PC-3 (cell line): ENCODE results near the gene ZCCHC24. TPM values are rescaled to one million over a fixed set of nuclear protein-coding genes. Genes with fewer than 3 reads are reported as not detected.

ENCODE experiments used
- ATAC-seq: fragments of 200-7000 bp; cut with Tn5 transposase; 2 replicates; pipeline ENCODE4 v1.9.1; 2020; ENCODE audit warnings: mild to moderate bottlenecking, moderate library complexity
- BruUV-seq: library from RNA; stranded (reverse); fragments of 400-500 nt; replicated peaks from 2 replicates; lab custom pipeline; 2021; lab: Mats Ljungman, UMichigan
- CTCF ChIA-PET: fragments of 300-600 bp; sonication (Branson Sonifier 250); formaldehyde crosslinking; loops from one replicate; lab custom pipeline; 2022; ENCODE audit warnings: antibody characterized with exemption; lab: Charles Lee
- POLR2A ChIA-PET: fragments of 300-600 bp; sonication (Branson Sonifier 250); formaldehyde crosslinking; loops from one replicate; lab custom pipeline; 2022; ENCODE audit warnings: antibody characterized with exemption; ENCODE audit not compliant: unreplicated experiment; lab: Charles Lee
- DNase-seq: peaks from one replicate; pipeline ENCODE4 v3.0.0-alpha.2; 2015
- H2AFZ ChIP-seq: fragments of 300-600 bp; sonication (generic); 2 replicates; pipeline ENCODE4 v1.6.0; 2016; ENCODE audit warnings: antibody characterized with exemption, low read length
- H3F3A ChIP-seq: fragments of 300-600 bp; sonication (generic); one replicate; pipeline ENCODE4 v1.6.0; 2017; ENCODE audit warnings: antibody characterized with exemption, low read length, control low read depth, mild to moderate bottlenecking; ENCODE audit not compliant: unreplicated experiment
- H3K27ac ChIP-seq: fragments of 300-600 bp; sonication (generic); 2 replicates; pipeline ENCODE4 v1.5.1; 2016; ENCODE audit warnings: mild to moderate bottlenecking, low read length
- H3K27me3 ChIP-seq: fragments of 300-600 bp; sonication (generic); 2 replicates; pipeline ENCODE4 v1.6.1; 2016; ENCODE audit warnings: low read length, mixed read lengths
- H3K36me3 ChIP-seq: fragments of 300-600 bp; sonication (generic); 2 replicates; pipeline ENCODE4 v1.6.1; 2016; ENCODE audit warnings: low read depth, mixed run types, low read length, mixed read lengths
- H3K4me1 ChIP-seq: fragments of 300-600 bp; sonication (generic); 2 replicates; pipeline ENCODE4 v1.5.1; 2016; ENCODE audit warnings: low read length; ENCODE audit not compliant: insufficient read depth
- H3K4me2 ChIP-seq: fragments of 300-600 bp; sonication (generic); 2 replicates; pipeline ENCODE4 v1.6.0; 2016; ENCODE audit warnings: low read length
- H3K4me3 ChIP-seq: fragments of 300-600 bp; sonication (generic); 2 replicates; pipeline ENCODE4 v1.5.1; 2016; ENCODE audit warnings: mild to moderate bottlenecking, low read length, mixed read lengths
- H3K79me2 ChIP-seq: fragments of 300-600 bp; sonication (generic); 2 replicates; pipeline ENCODE4 v1.6.1; 2017; ENCODE audit warnings: low read length, mixed read lengths
- H3K9ac ChIP-seq: fragments of 300-600 bp; sonication (generic); 2 replicates; pipeline ENCODE4 v1.6.0; 2016; ENCODE audit warnings: mild to moderate bottlenecking, low read length
- H3K9me2 ChIP-seq: fragments of 300-600 bp; sonication (generic); replicated peaks from 2 replicates; pipeline ENCODE4 v1.6.1; 2016; ENCODE audit warnings: mixed run types, low read length, mixed read lengths
- H3K9me3 ChIP-seq: fragments of 300-600 bp; sonication (generic); 2 replicates; pipeline ENCODE4 v1.6.1; 2016; ENCODE audit warnings: low read length, mixed read lengths
- H4K20me1 ChIP-seq: fragments of 300-600 bp; sonication (generic); 2 replicates; pipeline ENCODE4 v1.6.1; 2016; ENCODE audit warnings: low read length, mixed read lengths
- CTCF ChIP-seq: fragments of 300-600 bp; sonication (generic); conservative IDR thresholded peaks from 2 replicates; pipeline ENCODE4 v1.5.1; 2017; ENCODE audit warnings: antibody characterized with exemption, low read depth, mild to moderate bottlenecking, low read length
- EZH2 ChIP-seq: fragments of 300-600 bp; sonication (generic); IDR thresholded peaks from one replicate; pipeline ENCODE4 v1.6.1; 2017; ENCODE audit warnings: antibody characterized with exemption, mild to moderate bottlenecking, low read length; ENCODE audit not compliant: unreplicated experiment
- EZH2phosphoT487 ChIP-seq: fragments of 300-600 bp; sonication (generic); IDR thresholded peaks from 2 replicates; pipeline ENCODE4 v1.6.1; 2018; ENCODE audit warnings: mild to moderate bottlenecking, antibody characterized with exemption, low read length, borderline replicate concordance
- intact Hi-C: fragments of 100-400 bp; cut with micrococcal nuclease; formaldehyde crosslinking; loops from 2 replicates; pipeline ENCODE4 v1.9.0; 2023
- total RNA-seq: library from RNA; depleted of rRNA; stranded (reverse); fragments of >200 nt; gene quantifications from 2 replicates; pipeline ENCODE4 v1.2.3, GENCODE V29; 2014

Gene ZCCHC24
- total RNA-seq, 1 experiment from 2014 or later: 32.9 TPM

- Histone ChIP-seq H3K9me2 (no peaks in the 10 kb centered on the region), H3K4me2 (no peak overlapping the region), H3K27ac (no peak overlapping the region), H2AFZ (no peak overlapping the region), H3K4me3 (no peak overlapping the region), H3K9ac (no peak overlapping the region), H3F3A (no peaks in the 10 kb centered on the region), H3K27me3 (no peaks in the 10 kb centered on the region), H3K79me2 (no peaks in the 10 kb centered on the region), H4K20me1 (no peaks in the 10 kb centered on the region), H3K4me1 (peaks cover 19% of the 10 kb centered on the region), H3K9me3 (no peaks in the 10 kb centered on the region), H3K36me3 (no peaks in the 10 kb centered on the region)
- intact Hi-C loops: no loop called here
- POLR2A ChIA-PET: no interaction called here
- DNase-seq: no peak
- CTCF ChIA-PET: no interaction called here
- ATAC-seq: no peak
- no TSS peak for BruUV-seq
- TF ChIP-seq EZH2phosphoT487 (no peak), CTCF (no peak), EZH2 (no peak)
Measured at GRCh38 chr10:79377557-79378382, 67.7 kb downstream of the ZCCHC24 start.

GRCh38 chr10:79376751-79377556 is 68.5 kb downstream of the ZCCHC24 start:
- Histone ChIP-seq H3K36me3 (no peaks in the 10 kb centered on the region), H3K4me3 (no peak overlapping the region), H3K79me2 (no peaks in the 10 kb centered on the region), H3K4me2 (no peak overlapping the region), H3K27ac (no peak overlapping the region), H3K9me2 (no peaks in the 10 kb centered on the region), H3K27me3 (no peaks in the 10 kb centered on the region), H2AFZ (no peak overlapping the region), H3K4me1 (peaks cover 19% of the 10 kb centered on the region), H3K9ac (no peak overlapping the region), H3F3A (no peaks in the 10 kb centered on the region), H4K20me1 (no peaks in the 10 kb centered on the region), H3K9me3 (no peaks in the 10 kb centered on the region)
- BruUV-seq: no TSS peak
- TF ChIP-seq EZH2phosphoT487: no peak
- TF ChIP-seq CTCF: no peak
- no peak for TF ChIP-seq EZH2
- ATAC-seq (no peak), DNase-seq (no peak)
- ChIA-PET POLR2A (no interaction called here), CTCF (no interaction called here)
- intact Hi-C loops: no loop called here
